ENCODE measurements around the gene DGKZ. TPM values are rescaled to one million over a fixed set of nuclear protein-coding genes. Genes with fewer than 3 reads are reported as not detected.

Gene DGKZ
- 87.1 and 88.8 TPM in 2 replicates for total RNA-seq
- polyA plus RNA-seq, result 127 and 170 TPM in 2 replicates
- polyA plus RNA-seq (2011; cell fraction: cytosol; rRNA removed), result 69.0 and 76.0 TPM in 2 replicates
- polyA plus RNA-seq (2011; cell fraction: nucleus; rRNA removed), result 204 and 251 TPM in 2 replicates
- 59.6 and 63.6 TPM in 2 replicates for polyA plus RNA-seq (2012)
- 55.0 and 79.1 TPM in 2 replicates for polyA minus RNA-seq
- 71.7 TPM for polyA minus RNA-seq (2011; cell fraction: cytosol; rRNA and poly(A)+ RNA removed)
- 47.8 and 91.7 TPM in 2 replicates for polyA minus RNA-seq (2011; cell fraction: nucleus; rRNA and poly(A)+ RNA removed)
- percentile 56 among the genes with signal in this experiment for Bru-seq, nascent RNA
- percentile 77 among the genes with signal in this experiment for BruChase-seq, experiment 1, labeled RNA remaining after a 6-hour chase
- percentile 74 among the genes with signal in this experiment for BruChase-seq, experiment 2, labeled RNA remaining after a 2-hour chase
- long read RNA-seq, transcript DGKZ-205 (31 exons, 3,482 nt), result minor isoform, 13 of 136 reads
- long read RNA-seq, transcript DGKZ-203 (31 exons, 2,862 nt), result major isoform, 26 of 136 reads
- long read RNA-seq, partial matches to known transcripts, result 32 of 136 reads
- long read RNA-seq, other reads (novel, unspliced or antisense), result 62 of 136 reads

- peak within 1 kb of the TSS; percentile 32 to 73 (median 61) for H3K4me3 ChIP-seq (replicated peaks in 1 of 3; ENCODE audit: insufficient read depth in 1 of 3, low read depth in 1 of 3, low read length in 3 of 3)
- POLR2A ChIA-PET, result no interaction called here
Observed at GRCh38 chr11:46346886-46347636, at the start of gene DGKZ. Gene DGKZ (plus strand): TSS chr11:46347463. CDS start chr11:46347660, 197 bp downstream.

More at GRCh38 chr11:46346886-46347636, at the start of gene DGKZ:
- Histone ChIP-seq H3K27ac (ENCODE audit: insufficient read depth, low read depth, low read length) (peak within 1 kb of the TSS; percentile 19), H3K9me1 (replicated peaks; ENCODE audit: control insufficient read depth, extremely low read depth, insufficient read depth, low read length) (no peaks in the 10 kb centered on the region), H3K4me2 (ENCODE audit: insufficient read depth, low read length) (peak within 1 kb of the TSS; percentile 81), H3K27me3 (ENCODE audit: control insufficient read depth in 2 of 2, insufficient read depth in 2 of 2, low read length in 2 of 2) (no peaks in the 10 kb centered on the region), H3K9me3 (replicated peaks; ENCODE audit: control insufficient read depth, insufficient read depth, low read length) (no peaks in the 10 kb centered on the region), H3K4me1 (ENCODE audit: control insufficient read depth, extremely low read depth, insufficient read depth, low read length) (peaks cover 40% of the 10 kb centered on the region), H3K79me2 (ENCODE audit: control insufficient read depth, insufficient read depth, low read length) (peaks cover 40% of the 10 kb centered on the region), H3K36me3 (ENCODE audit: control insufficient read depth in 2 of 2, extremely low read depth in 1 of 2, insufficient read depth in 2 of 2, low read length in 2 of 2) (peaks cover 0 to 5% of the 10 kb centered on the region in 2 experiments), H3K9ac (replicated peaks; ENCODE audit: extremely low read depth, insufficient read depth, low read length) (peak within 1 kb of the TSS; percentile 54), H4K20me1 (replicated peaks; ENCODE audit: control insufficient read depth, extremely low read depth, insufficient read depth, low read length) (no peaks in the 10 kb centered on the region), H2AFZ (ENCODE audit: low read depth, low read length) (peak within 1 kb of the TSS; percentile 48)
- dilution Hi-C loops (cut with MboI; ENCODE audit: extremely low pct_ligation_motif_present, low sequenced_read_pairs) (no loop called here), intact Hi-C loops (cut with micrococcal nuclease) (loop anchor here (1.0 kb wide), 2 partner anchors 16 to 20 kb away; no protein-coding TSS in a partner anchor)
- no TSS peak for BruUV-seq (replicated peaks)
- FAIRE-seq, result peak; percentile 95
- CTCF ChIA-PET, result interaction anchor here (0.6 to 10.8 kb wide), 16 partner anchors 9 to 191 kb away, joined by 3 to 200 read pairs (median 4); no protein-coding TSS in a partner anchor
- peak; percentile 84 for DNase-seq (ENCODE audit: low read depth, low spot score)
- TF ChIP-seq EZH2 (IDR thresholded peaks at IDR 0.05; ENCODE audit: borderline replicate concordance, low read depth, low read length, severe bottlenecking) (no peak), POLR2AphosphoS5 (IDR thresholded peaks at IDR 0.05; ENCODE audit: insufficient read depth, low read depth, low read length) (peak; percentile 91), MYC (IDR thresholded peaks at IDR 0.05; ENCODE audit: low read depth, low read length) (no peak), FOS (IDR thresholded peaks at IDR 0.05; ENCODE audit: borderline replicate concordance, insufficient read depth, low read length) (no peak), POLR2A (IDR thresholded peaks at IDR 0.05; ENCODE audit: low read depth, low read length) (peak; percentile 56), JUN (IDR thresholded peaks at IDR 0.05; ENCODE audit: borderline replicate concordance, insufficient read depth, insufficient read length, low read depth) (no peak), GATA2 (IDR thresholded peaks at IDR 0.05; ENCODE audit: insufficient read depth, insufficient read length, low read depth, low read length) (no peak)
- TF ChIP-seq, protein P1, sequence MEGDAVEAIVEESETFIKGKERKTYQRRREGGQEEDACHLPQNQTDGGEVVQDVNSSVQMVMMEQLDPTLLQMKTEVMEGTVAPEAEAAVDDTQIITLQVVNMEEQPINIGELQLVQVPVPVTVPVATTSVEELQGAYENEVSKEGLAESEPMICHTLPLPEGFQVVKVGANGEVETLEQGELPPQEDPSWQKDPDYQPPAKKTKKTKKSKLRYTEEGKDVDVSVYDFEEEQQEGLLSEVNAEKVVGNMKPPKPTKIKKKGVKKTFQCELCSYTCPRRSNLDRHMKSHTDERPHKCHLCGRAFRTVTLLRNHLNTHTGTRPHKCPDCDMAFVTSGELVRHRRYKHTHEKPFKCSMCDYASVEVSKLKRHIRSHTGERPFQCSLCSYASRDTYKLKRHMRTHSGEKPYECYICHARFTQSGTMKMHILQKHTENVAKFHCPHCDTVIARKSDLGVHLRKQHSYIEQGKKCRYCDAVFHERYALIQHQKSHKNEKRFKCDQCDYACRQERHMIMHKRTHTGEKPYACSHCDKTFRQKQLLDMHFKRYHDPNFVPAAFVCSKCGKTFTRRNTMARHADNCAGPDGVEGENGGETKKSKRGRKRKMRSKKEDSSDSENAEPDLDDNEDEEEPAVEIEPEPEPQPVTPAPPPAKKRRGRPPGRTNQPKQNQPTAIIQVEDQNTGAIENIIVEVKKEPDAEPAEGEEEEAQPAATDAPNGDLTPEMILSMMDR (IDR thresholded peaks at IDR 0.05; ENCODE audit: extremely low read depth in 1 of 2, insufficient read depth in 1 of 2, low read depth in 1 of 2, low read length in 2 of 2), result peak; percentile 61 to 90
- TF ChIP-seq, protein P2, sequence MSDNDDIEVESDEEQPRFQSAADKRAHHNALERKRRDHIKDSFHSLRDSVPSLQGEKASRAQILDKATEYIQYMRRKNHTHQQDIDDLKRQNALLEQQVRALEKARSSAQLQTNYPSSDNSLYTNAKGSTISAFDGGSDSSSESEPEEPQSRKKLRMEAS (IDR thresholded peaks at IDR 0.05; ENCODE audit: insufficient read depth, insufficient read length), result no peak
